Peyer's patch (tissue), 4 donors: Measurements from ENCODE around the gene SUGP1. TPM values are rescaled to one million over a fixed set of nuclear protein-coding genes. Genes with fewer than 3 reads are reported as not detected.

Source experiments
- DNase-seq, 3 donors: peaks; one replicate each; pipeline ENCODE4 v3.0.0-alpha.2; 2017 to 2019
- H3K27ac ChIP-seq, 4 donors: fragments of 200-600 bp; sonication (generic); one replicate each; pipeline ENCODE4 v1.5.1; 2016 to 2019
- H3K27me3 ChIP-seq, 2 donors: fragments of 200-600 bp; sonication (generic); one replicate each; pipeline ENCODE4 v1.5.1; 2019
- H3K36me3 ChIP-seq, 3 donors: fragments of 200-600 bp; sonication (generic); one replicate each; pipeline ENCODE4 v1.5.1; 2016 to 2019
- H3K4me1 ChIP-seq, 4 donors: fragments of 200-600 bp; sonication (generic); one replicate each; pipeline ENCODE4 v1.5.1; 2016 to 2019
- H3K4me3 ChIP-seq, 4 donors: fragments of 200-600 bp; sonication (generic); 1 replicate in 3 of 4; 2 replicates in 1 of 4; pipeline ENCODE4 v1.5.1; 2016 to 2019; ENCODE audit warnings: mild to moderate bottlenecking in 1 of 4
- H3K9me3 ChIP-seq, 4 donors: fragments of 200-600 bp; sonication (generic); one replicate each; pipeline ENCODE4 v1.5.1; 2016 to 2019; ENCODE audit warnings: mild to moderate bottlenecking in 1 of 4
- POLR2A ChIP-seq, 2 donors: fragments of 450-650 bp; IDR thresholded peaks; one replicate each; pipeline ENCODE4 v1.5.1; 2017; ENCODE audit warnings: antibody characterized with exemption in 2 of 2, mild to moderate bottlenecking in 2 of 2, moderate library complexity in 2 of 2
- total RNA-seq, 4 donors: library from RNA; depleted of rRNA; stranded (reverse); fragments of >200 nt; gene quantifications; one replicate each; pipeline ENCODE4 v1.1.0, GENCODE V29; 2016
- TF ChIP-seq, protein P1 (sequence below), 6 experiments: fragments of 450-650 bp in 4 of 6; fragments of 200-600 bp in 2 of 6; sonication (generic) in 1 of 6; IDR thresholded peaks; one replicate each; pipeline ENCODE4 v1.5.1; 2017 to 2019; ENCODE audit warnings: antibody characterized with exemption in 6 of 6, mild to moderate bottlenecking in 3 of 6, moderate library complexity in 1 of 6

Gene SUGP1
- total RNA-seq, 4 donors from 2014 or later, result 49.5 to 58.6 (median 55.2) TPM

DNA sequence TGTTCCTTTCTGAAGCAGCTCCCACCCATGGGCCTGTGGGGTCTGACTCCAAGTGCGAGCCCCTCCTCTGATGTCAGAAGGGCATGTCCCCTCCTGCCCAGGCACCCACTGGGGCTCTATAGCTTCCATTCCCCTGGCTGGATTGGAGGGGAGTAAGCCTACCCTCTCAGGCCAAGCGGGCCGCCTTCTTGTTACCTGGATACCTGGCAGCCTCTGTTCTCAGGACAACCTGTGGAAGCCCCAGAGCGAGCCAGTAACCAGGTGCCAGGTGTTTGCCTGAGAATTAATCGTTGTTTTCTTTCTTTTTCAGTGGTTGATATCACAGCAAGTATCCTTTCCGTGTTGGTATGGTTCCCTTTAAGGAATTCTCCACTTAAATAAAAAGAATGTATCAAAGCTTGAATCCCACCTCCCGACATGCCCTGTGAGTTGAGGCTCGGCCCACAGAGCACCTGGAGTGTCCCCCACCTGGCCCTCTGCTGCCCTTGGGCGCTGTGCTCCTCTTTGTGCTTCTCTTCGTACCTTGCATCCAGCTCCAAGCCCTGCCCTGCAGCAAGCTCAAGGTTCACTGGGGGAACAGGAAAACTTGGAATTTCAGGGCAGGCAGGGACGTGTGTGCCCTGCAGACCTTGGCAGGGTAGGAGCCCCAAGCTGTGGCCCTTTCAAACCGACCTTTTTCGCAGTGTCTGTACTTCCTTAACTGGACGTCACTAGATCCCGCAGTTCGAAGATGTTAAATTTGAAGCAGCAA, 15.3 kb upstream of the SUGP1 start:
- Histone ChIP-seq H3K27ac (peak overlapping the region in 3 of 4 donors; percentile 3 to 58 (median 32)), H3K9me3 (no peaks in the 10 kb centered on the region), H3K4me1 (no peaks in the 10 kb centered on the region), H3K36me3 (peaks cover 0 to 91% (median 0%) of the 10 kb centered on the region in 3 donors), H3K27me3 (no peaks in the 10 kb centered on the region), H3K4me3 (no peak overlapping the region)
- no peak for TF ChIP-seq POLR2A (IDR thresholded peaks at IDR 0.05)
- TF ChIP-seq, protein P1, sequence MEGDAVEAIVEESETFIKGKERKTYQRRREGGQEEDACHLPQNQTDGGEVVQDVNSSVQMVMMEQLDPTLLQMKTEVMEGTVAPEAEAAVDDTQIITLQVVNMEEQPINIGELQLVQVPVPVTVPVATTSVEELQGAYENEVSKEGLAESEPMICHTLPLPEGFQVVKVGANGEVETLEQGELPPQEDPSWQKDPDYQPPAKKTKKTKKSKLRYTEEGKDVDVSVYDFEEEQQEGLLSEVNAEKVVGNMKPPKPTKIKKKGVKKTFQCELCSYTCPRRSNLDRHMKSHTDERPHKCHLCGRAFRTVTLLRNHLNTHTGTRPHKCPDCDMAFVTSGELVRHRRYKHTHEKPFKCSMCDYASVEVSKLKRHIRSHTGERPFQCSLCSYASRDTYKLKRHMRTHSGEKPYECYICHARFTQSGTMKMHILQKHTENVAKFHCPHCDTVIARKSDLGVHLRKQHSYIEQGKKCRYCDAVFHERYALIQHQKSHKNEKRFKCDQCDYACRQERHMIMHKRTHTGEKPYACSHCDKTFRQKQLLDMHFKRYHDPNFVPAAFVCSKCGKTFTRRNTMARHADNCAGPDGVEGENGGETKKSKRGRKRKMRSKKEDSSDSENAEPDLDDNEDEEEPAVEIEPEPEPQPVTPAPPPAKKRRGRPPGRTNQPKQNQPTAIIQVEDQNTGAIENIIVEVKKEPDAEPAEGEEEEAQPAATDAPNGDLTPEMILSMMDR (IDR thresholded peaks at IDR 0.05), result no peak
- peak in 1 of 3 donors; percentile 53 for DNase-seq

DNA sequence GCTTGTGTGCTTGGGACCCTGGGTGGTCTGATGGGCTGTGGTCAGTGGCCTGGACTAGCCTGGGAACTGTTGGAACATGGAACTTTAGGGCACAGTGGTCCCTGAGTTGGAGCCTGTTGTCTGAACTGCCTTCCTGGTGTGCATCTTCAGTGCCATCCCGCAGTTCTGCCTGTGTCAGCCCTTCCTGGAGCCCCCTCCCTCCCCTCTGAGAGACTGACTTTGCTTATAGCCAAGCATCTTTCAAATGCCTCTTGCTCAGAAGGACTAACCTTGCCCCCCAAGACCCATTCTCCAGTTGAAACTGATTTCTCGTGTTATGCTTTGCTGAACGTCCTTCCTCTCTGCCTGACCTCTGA, 14.7 kb upstream of the SUGP1 start:
- no peak overlapping the region for H3K4me3 ChIP-seq
- no peaks in the 10 kb centered on the region for H3K27me3 ChIP-seq
- H3K27ac ChIP-seq, result peak overlapping the region in 2 of 4 donors; percentile 32 to 58
- no peaks in the 10 kb centered on the region for H3K4me1 ChIP-seq
- no peaks in the 10 kb centered on the region for H3K9me3 ChIP-seq
- DNase-seq, result no peak
- no peak for TF ChIP-seq POLR2A (IDR thresholded peaks at IDR 0.05)
- TF ChIP-seq, protein P1 (IDR thresholded peaks at IDR 0.05), result no peak
- peaks cover 0 to 91% (median 0%) of the 10 kb centered on the region in 3 donors for H3K36me3 ChIP-seq

DNA sequence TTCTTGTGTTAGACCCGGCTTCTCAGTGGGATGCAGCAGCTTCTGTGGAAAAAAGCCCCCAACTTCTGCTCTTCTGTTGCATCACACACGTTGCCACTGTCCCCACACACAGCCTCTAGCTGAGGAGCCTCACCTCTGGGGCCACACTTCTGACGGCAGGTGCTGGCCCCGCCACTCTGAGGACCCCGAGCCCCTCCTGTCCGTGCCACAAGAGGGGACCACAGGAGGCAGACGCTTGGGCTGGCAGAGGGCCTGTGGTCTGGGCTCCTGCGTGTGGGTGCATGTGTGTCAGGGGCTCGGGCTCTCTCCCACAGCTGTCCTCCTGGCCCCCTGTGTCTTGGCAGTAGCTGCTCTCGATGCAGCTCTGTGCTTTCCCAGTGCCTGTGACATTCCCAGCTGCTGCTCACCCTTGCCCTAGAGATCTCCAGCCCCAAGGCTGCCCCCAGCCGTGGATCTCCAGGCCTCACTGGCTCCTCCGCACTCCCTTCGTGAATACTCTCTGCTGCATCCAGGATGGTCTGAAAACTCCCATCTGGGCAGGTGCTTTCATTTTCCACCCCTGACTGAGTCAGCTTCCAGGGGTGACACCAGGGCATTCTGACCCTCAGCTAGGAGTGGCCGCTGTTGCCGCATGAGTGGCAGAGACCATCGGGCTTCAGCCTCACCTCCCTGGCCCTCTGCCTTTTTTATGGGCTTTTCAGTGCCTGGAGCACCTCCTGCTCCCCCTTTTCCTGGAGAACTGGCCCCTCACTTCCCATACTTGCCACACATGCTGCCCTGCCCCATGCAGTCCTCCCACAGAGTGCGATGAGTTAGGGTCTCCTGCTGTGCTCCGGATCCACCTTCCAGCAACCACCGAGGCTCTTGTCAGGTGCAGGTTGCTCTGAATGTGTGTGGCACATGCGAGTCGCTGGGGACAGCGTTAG, 14.0 kb upstream of the SUGP1 start:
- no peaks in the 10 kb centered on the region for H3K9me3 ChIP-seq
- H3K27me3 ChIP-seq, result no peaks in the 10 kb centered on the region
- peaks cover 0 to 91% (median 0%) of the 10 kb centered on the region in 3 donors for H3K36me3 ChIP-seq
- TF ChIP-seq, protein P1 (IDR thresholded peaks at IDR 0.05), result no peak
- no peak for TF ChIP-seq POLR2A (IDR thresholded peaks at IDR 0.05)
- DNase-seq, result no peak
- H3K4me3 ChIP-seq, result no peak overlapping the region
- H3K4me1 ChIP-seq, result no peaks in the 10 kb centered on the region
- H3K27ac ChIP-seq, result peak overlapping the region in 1 of 4 donors; percentile 58

DNA sequence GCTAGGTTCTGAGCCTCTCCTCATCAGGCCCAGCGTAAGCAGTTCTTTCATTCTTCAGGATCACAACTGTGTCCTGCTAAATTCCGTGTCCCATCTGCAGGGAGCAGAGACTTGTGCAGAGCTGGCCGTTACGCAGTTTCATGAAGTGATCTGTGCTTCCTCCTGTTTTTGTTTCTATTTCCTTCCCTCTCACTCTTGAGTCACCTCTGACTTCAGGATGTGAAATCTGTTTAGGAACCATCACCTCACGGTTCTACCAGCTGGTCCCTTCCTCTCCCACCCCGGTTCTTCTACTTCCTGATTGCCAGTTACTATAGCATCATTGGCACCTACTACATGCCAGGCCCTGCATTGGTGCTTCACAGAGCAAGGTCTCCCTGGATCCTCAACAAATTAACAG, 8.8 kb upstream of the SUGP1 start:
- H3K4me3 ChIP-seq, result no peak overlapping the region
- H3K27ac ChIP-seq, result no peak overlapping the region
- no peaks in the 10 kb centered on the region for H3K9me3 ChIP-seq
- DNase-seq, result no peak
- no peak for TF ChIP-seq POLR2A (IDR thresholded peaks at IDR 0.05)
- TF ChIP-seq, protein P1 (IDR thresholded peaks at IDR 0.05), result no peak
- H3K4me1 ChIP-seq, result no peaks in the 10 kb centered on the region
- H3K36me3 ChIP-seq, result peaks cover 0 to 82% (median 0%) of the 10 kb centered on the region in 3 donors
- H3K27me3 ChIP-seq, result no peaks in the 10 kb centered on the region

DNA sequence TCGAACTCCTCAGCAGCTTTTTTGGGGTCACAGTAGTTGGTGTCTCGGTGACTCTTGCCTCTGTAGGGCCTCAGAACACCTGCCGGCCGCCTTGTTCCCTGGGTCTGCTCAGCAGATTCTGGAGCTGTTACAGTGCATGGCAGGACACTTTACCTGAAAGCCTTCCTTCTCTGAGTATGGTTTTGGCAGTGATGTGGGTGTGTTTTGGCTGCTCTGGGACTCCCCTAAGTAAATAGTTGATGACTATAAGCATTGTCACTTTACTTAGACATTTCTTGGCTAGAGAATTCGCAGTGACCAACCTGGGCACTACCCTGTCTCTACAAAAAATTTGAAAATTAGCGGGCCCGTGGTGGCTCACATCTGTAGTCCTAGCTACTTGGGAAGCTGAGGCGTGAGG, 7.4 kb upstream of the SUGP1 start:
- Histone ChIP-seq H3K27ac (no peak overlapping the region), H3K36me3 (peaks cover 0 to 80% (median 0%) of the 10 kb centered on the region in 3 donors), H3K27me3 (no peaks in the 10 kb centered on the region), H3K4me1 (peaks cover 0 to 10% (median 0%) of the 10 kb centered on the region in 4 donors), H3K4me3 (no peak overlapping the region), H3K9me3 (no peaks in the 10 kb centered on the region)
- TF ChIP-seq POLR2A (IDR thresholded peaks at IDR 0.05), result no peak
- TF ChIP-seq, protein P1 (IDR thresholded peaks at IDR 0.05), result no peak
- no peak for DNase-seq
